GM19372 (cell line): ENCODE measurements around the gene ZDHHC8.

Experiments
- ATAC-seq: cut with Tn5 transposase; IDR thresholded peaks from one replicate; pipeline ENCODE4 v1.9.1; 2021; ENCODE audit warnings: mild to moderate bottlenecking, low read depth, moderate library complexity; ENCODE audit not compliant: unreplicated experiment

The ZDHHC8 gene

GRCh38 chr22:20142711-20143621, 11.4 kb downstream of the ZDHHC8 start:
- no peak for ATAC-seq

- no peak for ATAC-seq
Observed at GRCh38 chr22:20143883-20144665, 12.5 kb downstream of the ZDHHC8 start.

GRCh38 chr22:20145206-20145831, 13.7 kb downstream of the ZDHHC8 start:
- ATAC-seq: no peak

- no peak for ATAC-seq
Observed at GRCh38 chr22:20145832-20146223, 14.2 kb downstream of the ZDHHC8 start.

- no peak for ATAC-seq
Observed at GRCh38 chr22:20146777-20147176, 15.2 kb downstream of the ZDHHC8 start.

- no peak for ATAC-seq
Observed at GRCh38 chr22:20147237-20147988, 15.8 kb downstream of the ZDHHC8 start.

- no peak for ATAC-seq
Observed at GRCh38 chr22:20148414-20148813, 16.8 kb downstream of the ZDHHC8 start.

GRCh38 chr22:20149257-20150250, 17.9 kb downstream of the ZDHHC8 start:
- ATAC-seq: no peak

GRCh38 chr22:20150381-20151275, 19.0 kb downstream of the ZDHHC8 start, which contains the start of gene CCDC188:
TSS of gene CCDC188 (minus strand) at chr22:20151055. CDS start at chr22:20150986, 69 bp downstream.
- ATAC-seq: no peak

- no peak for ATAC-seq
Observed at GRCh38 chr22:20151276-20151588, 19.6 kb downstream of the ZDHHC8 start.

- no peak for ATAC-seq
Observed at GRCh38 chr22:20152464-20152890, 20.9 kb downstream of the ZDHHC8 start.

- ATAC-seq: no peak
Observed at GRCh38 chr22:20153945-20154344, 22.3 kb downstream of the ZDHHC8 start.

- no peak for ATAC-seq
Observed at GRCh38 chr22:20154602-20155187, 23.1 kb downstream of the ZDHHC8 start.

GRCh38 chr22:20155330-20156041, 23.9 kb downstream of the ZDHHC8 start:
- no peak for ATAC-seq

- no peak for ATAC-seq
Observed at GRCh38 chr22:20156042-20156389, 24.4 kb downstream of the ZDHHC8 start.

GRCh38 chr22:20156611-20157429, 25.2 kb downstream of the ZDHHC8 start:
- no peak for ATAC-seq
